Pons (tissue), 1 donor: ENCODE results near the gene KCNQ5.

Experiments
- DNase-seq: peaks from one replicate; pipeline ENCODE4 v3.0.0-alpha.2; 2016; ENCODE audit warnings: low spot score

The KCNQ5 gene

GRCh38 chr6:72798196-72798595 is 176.3 kb downstream of the KCNQ5 start:
- no peak for DNase-seq

DNA sequence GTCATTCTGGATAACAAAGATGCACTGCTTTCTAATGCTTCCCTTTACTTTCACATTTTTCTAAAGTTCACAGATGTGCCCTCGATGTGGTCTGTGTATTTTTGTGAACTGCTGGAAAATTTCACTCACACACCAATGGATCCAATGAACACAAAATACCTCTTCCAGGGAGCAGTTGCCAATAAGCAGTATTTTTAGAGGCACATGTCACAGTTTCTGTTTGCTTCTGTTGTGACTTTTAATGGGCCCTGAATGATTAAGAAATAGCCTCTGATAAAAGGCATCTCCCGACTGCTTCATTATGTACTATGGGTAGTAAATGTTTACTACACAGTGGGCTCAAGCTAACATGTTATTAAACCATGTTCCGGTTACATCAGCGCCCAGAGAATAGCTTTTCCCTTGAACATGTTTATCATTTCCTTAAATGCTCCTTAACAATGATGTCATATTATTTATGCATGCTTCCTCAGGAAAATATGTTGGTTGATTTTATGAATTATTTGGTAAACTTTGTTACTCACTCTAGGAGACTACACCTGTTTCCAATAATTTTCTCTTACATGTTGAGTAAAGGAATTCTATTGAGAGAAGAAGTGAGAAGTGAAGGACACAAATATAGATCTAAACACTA is 188.0 kb downstream of the KCNQ5 start:
- DNase-seq: no peak

DNA sequence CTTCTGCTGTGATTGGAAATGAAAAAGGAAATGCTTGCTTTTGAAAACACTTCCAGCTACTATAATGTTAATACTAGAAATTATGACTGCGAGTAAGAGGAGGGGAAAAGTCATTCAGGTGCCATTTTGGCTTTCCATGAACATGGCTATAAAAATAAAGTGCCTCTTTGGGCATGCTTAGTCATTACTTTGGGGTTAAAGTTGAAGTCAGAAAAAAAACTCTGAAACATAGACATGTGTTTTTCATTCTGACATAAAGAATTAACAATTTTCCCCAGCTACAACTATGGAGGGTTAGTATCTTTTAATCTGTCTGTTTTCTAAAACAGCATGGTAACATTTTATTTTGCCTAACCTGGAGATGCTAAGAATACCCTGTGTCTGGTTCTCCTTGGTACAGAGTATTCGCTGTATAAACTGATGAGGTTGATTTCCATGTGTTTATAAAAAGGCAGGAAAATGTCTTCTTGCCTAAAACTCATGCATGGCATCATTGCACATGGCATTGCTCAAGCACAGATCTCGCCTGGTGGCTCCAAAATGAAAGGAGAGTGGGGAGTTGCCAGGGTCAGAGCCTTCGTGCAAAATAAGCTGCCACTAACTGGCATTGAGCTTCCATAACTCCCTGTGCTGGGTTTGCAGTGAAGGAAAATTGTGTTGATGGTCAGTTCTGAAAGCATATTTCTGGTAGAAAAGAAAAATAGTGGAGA is 188.9 kb downstream of the KCNQ5 start:
- no peak for DNase-seq

DNA sequence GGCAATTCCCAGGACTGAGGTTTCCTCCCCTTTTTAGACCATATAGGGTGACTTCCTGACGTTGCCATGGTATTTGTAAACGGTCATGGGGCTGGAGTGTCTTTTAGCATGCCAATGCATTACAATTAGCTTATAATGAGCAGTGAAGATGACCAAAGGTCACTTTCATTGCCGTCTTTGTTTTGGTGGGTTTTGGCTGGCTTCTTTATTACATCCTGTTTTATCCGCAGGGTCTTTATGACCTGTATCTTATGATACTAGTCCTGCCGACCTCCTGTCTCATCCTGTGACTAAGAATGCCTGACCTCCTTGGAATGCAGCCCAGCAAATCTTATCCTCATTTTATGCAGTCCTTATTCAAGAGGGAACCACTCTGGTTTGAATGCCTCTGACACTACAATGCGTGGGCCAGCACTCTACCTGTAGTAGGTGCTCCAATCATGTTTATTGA is 190.1 kb downstream of the KCNQ5 start:
- no peak for DNase-seq

- DNase-seq: no peak
Observed at GRCh38 chr6:72813807-72814596, 192.1 kb downstream of the KCNQ5 start.

DNA sequence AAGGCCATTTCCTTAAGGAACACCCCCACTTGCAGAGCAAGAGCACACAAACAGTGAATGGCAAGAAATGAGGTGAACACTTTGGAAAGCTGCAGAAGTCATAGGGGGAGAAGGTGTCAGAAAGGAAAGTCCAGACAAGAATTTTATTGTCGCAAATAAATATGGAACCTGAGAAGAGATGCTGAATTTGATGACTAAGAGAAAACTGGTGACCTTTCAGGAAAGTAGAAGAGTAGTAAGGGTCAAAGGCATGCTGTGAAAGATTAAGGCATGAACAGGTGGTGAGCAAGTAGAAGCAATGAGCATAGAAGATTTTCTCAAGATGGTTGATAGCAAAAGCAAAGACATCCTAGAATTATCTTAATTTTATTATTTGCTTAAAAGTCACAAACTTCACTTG is 194.2 kb downstream of the KCNQ5 start:
- no peak for DNase-seq

DNA sequence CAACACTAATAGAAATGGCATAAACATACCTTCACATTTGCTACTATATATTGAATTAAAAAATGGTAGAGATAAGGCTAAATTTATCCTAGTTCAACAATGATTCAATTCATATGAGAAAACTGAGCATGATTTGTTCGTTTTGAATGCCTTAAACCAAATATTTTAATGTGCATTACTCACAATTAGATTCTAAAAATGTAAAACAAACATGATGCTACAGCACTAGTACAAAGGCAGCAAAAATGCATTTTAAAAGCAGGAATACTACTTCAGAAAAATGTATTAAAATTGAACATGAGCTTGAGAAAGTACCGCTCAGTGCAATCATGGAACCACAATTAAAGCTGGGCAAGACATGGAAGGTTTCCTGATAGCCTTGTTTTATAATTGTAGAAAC is 195.3 kb downstream of the KCNQ5 start:
- no peak for DNase-seq

DNA sequence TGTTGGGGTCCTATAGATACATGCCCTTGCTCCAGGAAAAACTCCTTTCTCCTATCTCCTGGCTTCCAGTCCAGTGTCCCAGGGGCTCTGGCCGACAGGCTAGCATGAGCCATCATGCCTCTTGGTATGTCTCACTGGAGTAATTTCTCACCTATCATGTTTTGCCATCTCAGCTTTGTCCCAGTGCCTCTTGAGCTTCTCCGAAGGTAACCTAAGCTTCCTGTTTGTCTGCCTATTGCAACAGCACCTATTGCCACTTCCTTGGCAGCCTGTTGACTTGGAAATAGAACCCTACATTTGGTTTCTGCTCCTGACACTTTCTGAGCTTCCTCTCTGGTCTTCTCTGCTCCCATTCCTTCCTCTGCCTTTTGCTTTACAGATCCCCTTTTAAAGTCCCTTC is 197.7 kb downstream of the KCNQ5 start:
- no peak for DNase-seq

- DNase-seq: no peak
Observed at GRCh38 chr6:72820153-72820552, 198.3 kb downstream of the KCNQ5 start.

- no peak for DNase-seq
Observed at GRCh38 chr6:72820906-72821305, 199.0 kb downstream of the KCNQ5 start.

- no peak for DNase-seq
Observed at GRCh38 chr6:72822023-72822422, 200.2 kb downstream of the KCNQ5 start.

GRCh38 chr6:72822691-72823090 is 200.8 kb downstream of the KCNQ5 start:
- no peak for DNase-seq

DNA sequence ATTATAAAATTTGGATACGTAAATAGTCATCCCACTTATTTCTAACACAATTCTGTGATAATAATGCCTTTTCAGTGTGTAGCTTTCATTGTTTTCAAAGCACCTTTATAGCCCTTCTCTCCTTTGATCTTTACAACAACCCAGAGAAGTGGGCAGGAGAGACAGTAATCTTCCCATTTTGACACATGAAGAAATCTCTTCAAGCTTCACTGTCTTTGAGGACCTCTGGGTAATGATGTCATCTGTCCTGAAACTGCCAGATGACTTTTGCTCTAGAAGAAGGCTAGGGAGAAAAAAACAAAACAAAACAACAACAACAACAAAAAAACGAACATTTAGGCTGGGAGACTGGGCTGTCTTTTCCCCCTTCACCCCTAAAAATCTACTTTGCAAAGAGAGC is 203.0 kb downstream of the KCNQ5 start:
- no peak for DNase-seq

- no peak for DNase-seq
Observed at GRCh38 chr6:72825315-72825911, 203.5 kb downstream of the KCNQ5 start.

- no peak for DNase-seq
Observed at GRCh38 chr6:72826037-72826436, 204.2 kb downstream of the KCNQ5 start.

DNA sequence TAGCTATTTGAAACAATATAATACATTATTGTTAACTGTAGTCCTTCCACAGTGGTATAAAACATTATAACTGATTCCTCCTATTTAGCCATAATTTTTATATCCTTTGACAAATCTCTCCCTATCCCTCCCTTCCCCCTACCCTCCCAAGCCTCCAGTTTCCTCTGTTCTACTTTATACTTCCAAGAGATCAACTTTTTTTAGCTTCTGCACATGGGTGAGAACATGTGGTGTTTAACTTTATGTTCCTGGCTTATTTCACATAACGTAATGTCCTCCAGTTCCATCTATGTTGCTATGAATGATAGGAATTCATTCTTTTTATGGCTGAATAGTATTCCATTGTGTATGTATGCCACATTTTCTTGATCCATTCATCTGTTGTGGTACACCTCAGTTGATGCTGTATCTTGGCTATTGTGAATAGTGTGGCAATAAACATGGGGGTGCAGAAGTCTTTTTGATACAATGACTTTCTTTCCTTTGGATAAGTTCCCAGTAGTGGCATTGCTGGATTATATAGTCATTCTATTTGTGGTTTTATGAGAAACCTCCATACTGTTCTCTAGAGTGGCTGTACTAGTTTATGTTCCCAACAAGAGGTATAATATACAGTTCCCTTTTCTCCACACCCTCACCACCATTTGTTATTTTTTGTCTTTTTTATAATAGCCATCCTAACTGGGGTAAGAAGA is 205.0 kb downstream of the KCNQ5 start:
- DNase-seq: no peak

DNA sequence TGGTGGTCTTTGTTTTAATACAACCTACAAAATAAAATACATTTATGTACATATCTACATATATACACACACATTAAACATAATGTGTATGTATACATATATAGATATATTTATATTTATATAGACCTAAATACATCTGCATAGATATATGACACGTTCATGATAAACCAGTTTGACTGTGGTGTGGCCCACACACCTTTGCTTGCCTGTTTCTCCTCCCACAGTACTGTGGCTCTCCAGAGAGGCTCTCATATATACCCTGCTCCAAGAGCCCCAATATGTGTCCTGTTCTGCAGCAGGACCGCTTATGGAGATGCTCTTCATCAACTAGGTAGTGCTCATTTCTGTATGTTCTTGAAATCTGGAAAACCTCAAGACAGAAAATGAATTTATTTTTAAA is 207.0 kb downstream of the KCNQ5 start:
- DNase-seq: no peak

GRCh38 chr6:72832271-72832670 is 210.4 kb downstream of the KCNQ5 start:
- DNase-seq: no peak

DNA sequence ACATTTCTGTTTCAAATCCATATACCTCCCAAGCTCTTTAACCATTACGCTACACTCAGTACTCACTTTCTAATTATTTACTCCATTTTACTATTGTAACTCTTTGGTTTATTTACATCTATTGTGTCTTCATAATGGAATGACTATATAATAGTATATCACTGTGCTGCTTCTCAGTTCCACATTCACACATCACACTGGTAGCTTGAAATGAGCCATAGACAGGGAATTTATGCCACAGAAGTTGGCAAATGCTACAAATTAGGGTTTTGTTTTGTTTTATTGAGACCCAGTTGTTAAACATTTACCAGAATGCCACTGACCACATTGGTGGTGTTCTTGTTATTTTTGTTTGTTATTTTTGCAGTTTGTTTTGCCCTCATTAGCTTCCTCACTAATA is 213.9 kb downstream of the KCNQ5 start:
- no peak for DNase-seq

- no peak for DNase-seq
Observed at GRCh38 chr6:72836971-72837370, 215.1 kb downstream of the KCNQ5 start.

DNA sequence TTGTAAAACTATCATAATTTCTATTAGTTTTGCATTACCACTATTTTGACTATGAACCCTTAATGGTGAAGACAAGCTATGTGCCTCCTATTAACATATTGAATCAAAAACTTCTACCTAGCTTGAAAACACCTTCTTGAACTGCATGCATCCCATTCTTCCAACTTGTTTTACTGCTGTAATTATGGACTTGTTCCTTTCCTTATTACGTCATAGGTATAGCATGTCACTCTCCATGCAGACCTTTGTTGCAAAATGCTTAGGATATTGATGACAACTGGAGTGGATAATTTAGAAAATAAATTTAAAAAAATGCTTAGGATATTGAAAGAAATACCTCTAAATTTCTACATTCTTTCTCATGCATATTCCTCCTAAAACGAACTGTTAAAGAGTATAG is 219.3 kb downstream of the KCNQ5 start:
- DNase-seq: no peak

- no peak for DNase-seq
Observed at GRCh38 chr6:72842140-72842539, 220.3 kb downstream of the KCNQ5 start.
